HG02610 (cell line): ENCODE results near the gene LMO1.

ENCODE experiments used
- ATAC-seq: cut with Tn5 transposase; IDR thresholded peaks from one replicate; pipeline ENCODE4 v1.9.1; 2021; ENCODE audit warnings: mild to moderate bottlenecking, moderate library complexity; ENCODE audit not compliant: unreplicated experiment

Gene LMO1

DNA sequence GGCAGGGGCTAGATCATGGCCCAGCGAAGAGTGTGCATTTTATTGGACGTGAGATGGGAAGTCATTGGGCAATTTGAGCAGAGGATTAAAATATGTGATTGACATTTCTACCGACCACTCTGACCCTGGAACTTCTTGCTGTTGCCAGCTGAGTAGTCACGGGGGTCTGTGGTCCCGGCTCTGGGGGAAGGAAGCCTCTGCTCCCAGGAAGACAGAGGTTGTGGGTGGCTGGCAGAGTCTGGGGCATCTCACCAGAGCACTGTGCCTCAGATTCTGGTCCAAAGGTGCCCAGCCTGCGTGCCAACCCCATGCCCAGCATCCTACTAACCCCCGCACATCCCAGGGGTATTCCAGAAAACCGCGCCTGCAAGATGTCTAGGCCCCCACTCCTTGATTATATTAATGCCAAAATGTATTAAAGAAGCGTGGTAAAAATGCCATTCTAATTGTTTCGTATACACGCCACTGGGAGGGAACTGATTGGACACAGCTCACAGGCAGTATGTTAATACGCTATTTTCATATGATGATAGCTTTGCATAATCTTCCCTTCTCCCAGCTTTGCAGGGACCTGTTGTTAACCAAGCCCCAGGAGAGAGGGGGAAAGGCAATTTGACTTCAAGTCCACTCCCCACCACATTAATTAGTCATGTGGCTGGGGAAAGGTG is 25.3 kb upstream of the LMO1 start:
- ATAC-seq = no peak

DNA sequence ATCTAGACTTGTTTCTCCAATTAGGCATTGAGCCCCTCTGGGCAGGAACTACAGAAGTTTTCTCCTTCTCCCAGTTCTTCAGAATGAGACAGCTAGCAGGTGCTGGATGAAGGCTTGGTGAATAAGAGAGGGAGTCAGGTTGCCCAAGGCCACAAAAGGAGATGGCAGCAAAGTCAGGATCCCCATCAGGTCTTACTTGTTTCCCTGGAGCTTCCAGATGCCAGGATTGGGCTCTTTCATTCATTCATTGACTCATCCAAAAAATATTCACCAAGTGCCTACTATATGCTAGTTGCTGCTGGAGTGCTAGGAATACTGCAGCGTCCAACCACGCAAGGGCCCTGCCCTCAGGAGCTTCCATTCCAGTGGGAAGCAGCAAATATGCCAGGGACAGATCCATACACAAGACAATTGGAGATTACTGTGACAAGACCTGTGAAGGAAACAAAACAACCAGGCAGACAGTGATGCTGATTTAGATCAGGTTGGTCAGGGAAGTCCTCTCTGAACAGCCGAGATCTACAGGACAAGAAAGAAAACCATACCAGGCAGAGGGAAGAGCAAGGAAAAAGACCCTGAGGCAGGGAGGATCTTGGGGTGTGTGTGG is 24.6 kb upstream of the LMO1 start:
- no peak for ATAC-seq

DNA sequence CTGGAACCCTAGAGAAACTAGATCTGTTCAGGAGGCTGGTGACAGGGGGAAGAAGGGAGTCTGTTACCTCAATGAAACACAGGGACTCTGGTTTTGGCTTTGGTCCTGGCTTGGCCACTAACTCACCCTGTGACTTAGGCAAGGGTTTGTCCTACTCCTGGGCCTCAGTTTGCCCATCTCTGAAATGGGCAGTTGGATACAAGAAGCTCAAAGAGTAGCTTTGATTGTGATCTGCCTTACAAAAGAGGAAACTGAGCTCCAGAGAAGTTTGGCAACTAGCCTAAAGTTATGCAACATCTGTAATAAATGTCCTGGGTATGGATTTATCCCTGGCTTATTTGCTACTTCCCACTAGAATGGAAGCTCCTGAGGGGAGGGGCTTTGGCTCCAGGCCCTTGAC is 24.0 kb upstream of the LMO1 start:
- no peak for ATAC-seq

DNA sequence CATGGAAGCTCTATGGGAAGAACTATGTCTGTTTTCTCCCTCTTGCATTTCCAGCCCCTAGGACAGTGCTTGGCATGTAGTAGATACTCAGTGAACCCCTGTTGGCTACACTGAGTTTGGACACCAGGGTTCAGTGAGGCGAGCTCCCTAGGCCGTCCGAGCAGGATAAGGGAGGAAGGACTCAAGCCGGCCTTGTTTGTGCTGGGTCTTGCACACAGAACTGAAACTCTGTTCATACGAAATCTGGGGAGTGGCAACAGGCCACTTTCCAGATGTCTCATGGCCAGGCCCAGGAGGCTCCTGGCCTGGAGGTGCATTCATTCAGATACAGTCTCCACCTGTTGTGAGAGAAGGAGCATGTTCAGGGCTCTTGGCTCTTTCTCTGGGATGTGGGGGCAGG is 23.6 kb upstream of the LMO1 start:
- ATAC-seq = no peak

DNA sequence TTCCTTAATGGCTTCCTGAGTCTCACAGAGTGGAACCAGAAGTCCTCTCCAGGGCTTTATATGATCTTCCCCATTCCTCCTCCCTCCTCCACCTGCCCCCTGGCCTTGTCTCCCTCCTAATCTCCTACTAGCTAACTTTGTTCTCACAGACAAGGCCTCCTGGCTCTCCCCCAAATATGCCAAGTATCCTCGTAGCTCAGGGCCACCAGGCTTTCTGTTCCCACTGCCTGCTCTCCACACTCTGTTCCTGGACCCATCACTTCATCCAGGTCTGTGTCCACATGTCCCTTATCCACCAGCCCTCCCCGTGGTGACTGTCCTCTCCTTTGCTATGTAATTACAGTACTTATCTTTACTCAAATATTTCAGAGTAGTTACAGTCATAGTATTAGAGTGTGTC is 23.2 kb upstream of the LMO1 start:
- ATAC-seq = no peak

DNA sequence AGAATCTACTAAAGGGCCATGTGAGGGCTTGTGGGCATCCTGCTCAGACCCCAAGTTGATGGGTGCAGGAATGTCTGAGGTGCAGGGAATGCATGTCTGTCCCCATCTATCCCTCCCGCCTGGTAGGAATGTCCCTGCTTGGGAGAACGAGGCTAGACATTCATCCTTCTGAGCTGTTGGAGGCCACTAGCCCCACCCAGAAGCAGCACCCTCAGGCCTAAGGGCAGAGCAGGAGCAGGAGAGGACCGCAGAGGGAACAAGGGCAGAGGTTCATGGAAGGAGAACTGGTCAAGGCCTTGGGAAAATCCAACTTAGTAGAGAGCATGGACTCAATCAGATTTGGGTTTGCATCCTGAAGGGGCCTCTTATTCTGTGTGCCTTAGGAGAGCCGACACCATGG is 22.1 kb upstream of the LMO1 start:
- no peak for ATAC-seq

DNA sequence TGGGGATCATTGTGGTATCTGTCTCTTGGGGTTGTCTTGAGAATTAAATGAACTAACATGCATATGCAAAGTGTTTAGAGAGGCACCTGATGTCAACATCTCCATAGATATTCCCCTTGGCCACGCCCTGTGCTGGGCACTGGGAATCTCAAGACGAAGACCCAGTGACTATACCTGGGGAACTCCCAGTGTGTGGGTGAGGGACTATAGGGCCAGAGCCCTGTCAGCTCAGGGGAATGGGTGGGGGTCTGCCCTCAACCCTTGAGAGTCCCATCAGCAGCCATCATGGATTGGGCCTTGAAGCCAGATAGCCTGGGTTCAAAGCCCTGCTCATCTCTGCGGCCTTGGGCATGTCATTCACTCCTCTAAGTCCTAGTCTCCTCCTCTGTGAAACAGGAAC is 21.6 kb upstream of the LMO1 start:
- ATAC-seq = no peak

DNA sequence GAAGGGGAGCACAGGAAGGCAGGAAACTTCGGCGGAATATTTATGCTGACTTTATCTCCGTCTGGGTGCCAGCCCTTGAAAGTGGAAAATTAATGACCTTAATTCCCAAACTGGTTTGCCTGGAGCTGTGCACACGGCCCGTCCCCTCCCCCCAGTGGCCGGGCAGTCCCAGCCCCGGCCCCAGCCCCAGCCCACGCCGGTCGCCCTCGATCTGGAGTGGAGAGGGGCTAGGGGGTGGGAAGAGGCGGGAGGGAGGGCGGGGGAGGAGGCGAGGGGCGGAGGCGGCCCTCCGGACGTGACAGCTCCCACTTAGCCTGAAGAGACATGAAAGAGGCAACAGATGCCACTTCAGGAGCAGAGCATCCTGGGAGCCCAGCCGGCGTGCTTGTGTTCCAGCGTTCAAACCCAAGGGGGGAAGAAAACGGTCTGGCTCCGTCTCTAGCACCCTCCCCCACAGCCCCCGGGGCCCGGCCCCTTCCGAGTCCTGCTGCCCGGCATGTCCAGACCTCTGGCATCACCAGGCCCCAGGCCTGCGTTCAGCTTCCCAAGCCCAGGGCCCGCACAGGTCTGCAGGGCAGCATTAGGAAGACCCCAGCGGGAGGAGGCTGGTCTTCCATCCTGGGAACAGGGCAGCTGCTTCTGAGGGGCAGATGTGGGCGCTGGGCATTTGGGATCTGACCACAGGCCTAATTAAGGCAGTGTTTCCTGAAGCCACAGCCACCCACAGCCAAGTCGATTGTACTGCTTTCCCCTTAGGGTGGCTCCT is 20.0 kb upstream of the LMO1 start:
- no peak for ATAC-seq

DNA sequence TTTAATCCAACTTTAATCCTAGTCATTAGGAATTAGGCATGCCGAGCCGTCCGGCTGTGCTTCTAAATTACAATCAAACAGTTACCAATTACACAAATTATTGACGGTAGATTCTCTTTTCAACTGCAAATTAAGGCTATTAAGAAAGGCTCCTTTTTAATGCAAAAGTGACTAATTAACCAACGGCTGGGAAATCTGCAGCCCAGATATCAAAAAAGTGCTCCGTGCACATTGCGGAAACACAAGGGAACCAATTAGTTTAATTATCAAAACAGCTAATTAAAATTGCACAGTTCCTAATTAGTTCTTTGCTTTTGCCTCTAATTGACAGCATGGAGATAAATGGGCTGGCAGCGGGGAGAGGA is 19.4 kb upstream of the LMO1 start:
- ATAC-seq = no peak

DNA sequence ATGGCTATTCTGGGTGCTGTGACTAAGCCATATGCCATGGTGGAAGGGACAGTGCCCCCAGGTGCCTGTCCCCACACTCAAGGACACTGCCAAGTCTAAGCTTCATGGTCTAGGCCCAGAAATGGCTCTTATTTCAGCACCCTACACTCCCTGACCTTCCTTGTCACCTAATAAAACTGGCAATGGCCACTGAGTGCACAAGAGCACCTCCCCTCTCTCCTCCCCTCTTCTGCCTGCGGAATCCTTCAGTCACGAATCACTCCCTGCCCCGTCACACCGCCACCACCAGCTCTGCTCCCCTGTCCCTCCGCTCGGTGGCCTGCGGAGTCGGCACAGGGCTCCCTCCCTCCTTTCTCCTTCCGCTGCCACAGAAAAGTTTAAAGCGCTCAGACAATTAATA is 19.0 kb upstream of the LMO1 start:
- no peak for ATAC-seq

DNA sequence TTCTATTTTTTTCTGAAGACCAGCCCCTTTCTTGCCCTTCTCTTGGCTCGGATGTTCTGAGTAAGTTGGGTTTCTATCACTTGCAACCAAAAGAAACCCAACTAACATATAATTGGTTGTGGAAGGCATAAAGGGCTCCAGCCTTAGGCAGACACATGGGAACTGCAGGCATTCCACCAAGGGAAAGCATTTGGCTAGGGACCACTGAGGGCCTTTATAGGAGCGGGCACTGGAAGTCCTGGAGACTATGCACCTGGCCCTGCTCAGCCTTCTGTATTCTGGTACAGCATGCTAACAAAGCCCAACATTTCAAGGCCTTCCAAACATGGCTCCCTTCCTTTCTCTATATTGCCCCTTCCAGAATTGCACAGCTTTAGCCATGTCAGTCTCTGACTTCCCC is 17.6 kb upstream of the LMO1 start:
- no peak for ATAC-seq

DNA sequence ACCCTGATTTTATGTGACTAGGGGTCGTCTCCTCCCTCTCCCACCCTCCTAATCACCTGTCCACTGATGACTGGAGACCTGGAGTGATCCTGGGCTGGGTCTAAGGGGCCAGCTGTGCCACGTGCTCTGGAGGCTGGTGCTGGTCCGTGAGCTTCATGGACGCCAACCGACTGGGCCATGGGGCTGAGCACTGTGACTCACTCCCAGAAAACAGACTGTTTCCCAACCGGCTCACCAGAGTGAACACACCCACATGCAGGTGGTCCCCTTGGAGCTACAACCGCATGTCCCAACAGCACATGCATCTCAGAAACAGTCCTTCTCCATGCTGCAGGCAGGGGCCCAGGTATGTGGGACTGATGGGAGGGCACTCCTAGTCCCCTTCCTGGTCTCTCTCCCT is 14.0 kb upstream of the LMO1 start:
- no peak for ATAC-seq

DNA sequence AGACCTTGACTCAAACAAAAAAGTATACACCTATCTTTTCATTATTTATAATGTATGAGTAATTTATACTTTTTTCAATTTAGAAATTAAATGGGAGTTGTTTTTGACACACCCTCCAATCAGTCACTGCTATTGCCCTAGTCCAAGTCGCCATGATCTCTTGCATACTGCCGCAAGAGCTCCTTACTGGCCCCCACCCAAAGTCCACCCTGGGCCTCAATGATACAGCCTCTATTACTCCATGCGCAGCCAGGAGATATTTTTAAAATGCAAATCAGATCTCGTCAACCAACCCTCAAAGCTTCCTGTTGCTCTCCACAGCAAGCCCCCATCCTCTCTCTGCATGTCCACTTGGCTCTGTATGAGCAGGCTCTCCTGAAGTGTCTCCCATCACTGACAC is 12.8 kb upstream of the LMO1 start:
- ATAC-seq = no peak

DNA sequence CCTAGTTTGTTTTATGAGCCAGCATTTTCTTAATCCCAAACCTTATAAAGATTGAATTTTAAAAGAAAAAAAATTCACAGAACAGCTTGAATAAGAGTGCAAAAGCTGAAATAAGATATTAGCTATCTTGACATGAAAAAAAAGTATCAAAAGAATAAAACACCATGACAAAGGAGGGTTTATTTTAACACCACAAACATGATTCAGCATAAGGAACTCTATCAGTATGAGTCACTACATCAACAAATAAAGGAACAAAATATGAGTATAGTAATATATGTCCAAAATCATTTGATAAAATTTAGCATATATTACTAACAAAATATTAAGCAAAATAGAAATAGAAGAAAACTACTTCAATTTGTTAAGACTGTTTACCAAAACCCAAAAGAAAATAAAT is 9.6 kb upstream of the LMO1 start:
- no peak for ATAC-seq

DNA sequence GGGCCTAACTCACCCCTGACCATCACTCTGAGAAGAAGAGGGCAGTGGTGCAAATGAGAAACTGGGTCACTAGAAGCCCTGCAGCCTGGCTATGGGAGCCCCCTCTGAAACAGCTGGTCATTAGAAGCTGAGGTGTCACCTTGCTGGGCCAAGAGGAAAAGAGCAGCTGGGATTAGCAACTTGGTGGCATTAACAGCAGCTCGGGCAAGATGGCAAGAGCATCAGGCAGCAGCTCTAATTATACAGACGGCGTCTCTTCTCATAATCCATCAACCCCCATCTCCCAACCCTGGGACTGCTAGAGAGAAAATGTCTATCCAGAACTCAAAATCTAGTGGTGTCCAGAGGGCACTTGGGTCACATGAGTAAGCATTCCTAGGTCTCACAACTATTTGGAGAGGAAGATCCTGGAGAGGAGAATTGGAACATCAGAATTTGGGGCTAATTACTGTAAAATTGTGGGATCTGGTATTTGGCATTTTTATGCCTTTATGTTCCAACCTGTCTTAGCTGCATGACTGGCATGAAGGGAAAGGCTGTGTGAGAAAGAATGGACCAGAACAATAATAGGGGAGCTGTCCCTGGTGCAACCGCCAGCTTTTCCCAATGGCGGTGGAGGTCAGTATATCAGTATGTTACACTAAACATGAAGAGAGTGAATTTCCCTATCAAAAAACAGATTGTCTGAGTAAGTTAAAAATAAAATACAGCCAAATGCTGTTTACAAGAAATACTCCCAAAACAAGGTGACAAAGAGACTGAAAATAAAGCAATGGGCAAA is 7.6 kb upstream of the LMO1 start:
- no peak for ATAC-seq

DNA sequence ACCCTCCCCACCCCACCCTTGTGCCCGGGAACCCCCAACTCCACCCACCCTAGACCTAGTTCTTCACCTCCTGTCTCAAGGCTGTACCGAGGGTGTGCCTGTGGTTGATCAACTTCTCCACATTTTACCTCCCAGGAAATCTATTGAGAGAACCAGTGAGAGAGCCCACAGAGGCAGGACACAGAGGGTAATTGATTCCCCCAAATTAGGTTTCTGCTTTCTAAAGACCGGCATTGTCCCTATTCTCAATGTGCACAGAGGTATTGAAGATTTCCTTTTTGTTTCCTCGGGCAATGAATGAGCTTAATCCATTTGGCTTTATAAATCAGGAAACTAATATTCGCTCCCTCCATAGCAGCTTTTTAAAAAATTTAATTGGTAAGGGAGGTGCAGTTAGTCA is 6.0 kb upstream of the LMO1 start:
- no peak for ATAC-seq

DNA sequence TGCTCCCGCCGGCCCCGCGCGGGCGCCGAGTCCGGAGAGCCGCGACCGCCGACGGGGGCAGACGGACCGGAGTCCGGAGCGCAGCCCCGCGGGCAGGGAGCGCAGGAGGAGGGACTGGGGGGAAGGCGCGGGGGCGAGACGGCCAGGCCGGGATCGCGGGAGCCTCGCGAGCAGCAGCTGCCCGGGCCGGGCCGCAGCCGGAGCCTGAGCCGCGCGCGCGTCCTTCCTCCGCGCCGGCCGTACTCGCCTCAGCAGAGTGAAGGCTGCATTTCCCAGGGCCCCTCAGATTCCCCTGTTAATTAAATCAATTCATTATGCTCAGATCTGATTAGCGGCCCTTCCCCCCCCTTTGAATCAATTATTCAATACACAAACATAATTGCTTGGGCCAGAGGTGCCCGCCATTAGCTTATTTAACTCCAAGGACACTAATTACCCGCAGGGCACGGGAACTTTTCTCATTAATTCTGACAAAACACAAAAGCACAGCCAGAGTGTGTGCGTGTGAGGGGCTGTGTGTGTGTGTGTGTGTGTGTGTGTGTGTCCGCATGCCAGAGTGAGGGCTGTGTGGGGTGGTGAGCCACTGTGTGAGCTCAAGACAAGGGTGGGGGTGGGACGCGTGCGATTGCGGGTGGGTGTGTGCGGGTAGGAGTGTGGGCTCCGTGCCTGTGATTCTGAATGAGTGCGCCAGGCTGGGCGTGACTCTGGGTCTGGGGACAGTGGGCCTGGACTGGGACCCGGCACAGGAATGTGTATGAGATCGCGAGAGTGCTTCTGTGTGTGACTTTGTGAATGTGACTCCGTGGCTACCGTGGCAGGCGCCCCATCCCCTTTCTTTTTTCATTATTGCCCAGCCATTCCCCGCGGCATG is 5.1 kb upstream of the LMO1 start:
- no peak for ATAC-seq

DNA sequence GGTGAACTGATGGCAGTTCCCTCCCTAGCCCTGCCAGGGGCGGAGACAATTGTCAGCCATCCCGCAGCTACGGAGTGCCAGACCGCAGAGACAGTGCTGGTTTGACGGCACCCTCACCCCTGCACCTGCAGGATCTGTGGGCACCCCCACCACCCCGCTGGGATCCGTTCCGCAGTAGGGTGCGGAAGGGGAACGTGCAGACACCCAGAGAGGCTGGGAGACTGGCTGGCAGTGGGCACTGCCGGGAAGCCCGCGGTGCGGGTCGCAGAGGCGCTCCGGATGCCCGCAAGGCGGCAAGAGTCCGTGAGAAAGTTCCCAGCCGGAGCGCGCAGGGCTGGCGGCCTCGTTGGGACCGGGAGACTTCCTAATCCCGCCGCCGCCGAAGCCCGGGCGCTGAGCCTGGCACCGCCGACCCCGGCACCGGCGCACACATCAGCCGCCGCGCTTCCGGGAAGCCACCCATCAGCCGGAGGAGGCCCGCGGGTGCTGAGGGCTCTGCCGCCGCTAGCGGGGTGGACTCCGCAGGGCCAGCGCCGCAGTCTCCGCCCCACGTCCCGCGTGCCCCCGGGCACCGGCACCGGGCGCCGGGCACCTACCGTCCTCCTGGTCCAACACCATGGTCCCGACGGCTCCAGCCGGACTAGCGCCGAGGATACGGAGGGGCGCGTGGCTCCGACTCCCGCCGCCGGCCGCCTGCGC is 4.3 kb upstream of the LMO1 start:
- ATAC-seq = no peak

DNA sequence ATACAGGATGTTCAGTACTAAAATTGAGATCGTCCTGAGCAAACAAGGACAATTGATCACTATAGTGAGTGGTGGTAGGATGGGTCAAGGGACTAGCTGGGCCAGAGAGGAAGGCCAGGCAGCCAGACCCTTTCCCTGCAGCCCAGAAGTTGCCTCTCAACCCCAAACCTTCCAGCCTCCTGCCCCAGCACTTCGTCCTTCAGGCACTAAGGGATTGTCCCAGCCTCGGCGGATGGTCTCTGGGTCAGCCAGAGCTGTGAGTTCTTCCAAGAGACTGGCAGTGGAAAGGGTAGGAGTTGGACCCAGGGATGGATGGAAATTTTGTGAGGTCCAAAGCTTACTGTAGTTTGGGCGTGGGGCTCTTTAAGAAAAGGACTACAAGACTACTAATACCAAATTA is 3.6 kb upstream of the LMO1 start:
- no peak for ATAC-seq
